Posterior cingulate gyrus (tissue), 11 donors: ENCODE measurements around the gene PNKP.
A peak's percentile ranks its signal among the peaks of the same experiment; 100 is the strongest.
"Not testable (repeated sequence)": the region's sequence is repeated elsewhere in the genome, so short reads cannot be mapped to it uniquely, and the experiment has no call there.

Source experiments
- DNase-seq, 10 donors: peaks; one replicate each; pipeline versions ENCODE4 v3.0.0 to v3.0.0-alpha.2; 2020 to 2021; ENCODE audit warnings: mixed read lengths in 3 of 10
- intact Hi-C: fragments of 100-400 bp; cut with DNase I; formaldehyde crosslinking; loops from one replicate; pipeline ENCODE4 v1.15.1; 2023

The PNKP gene

GRCh38 chr19:49832556-49832955 is 34.8 kb downstream of the PNKP start:
- DNase-seq, result no peak
- intact Hi-C loops, result no loop called here

DNA sequence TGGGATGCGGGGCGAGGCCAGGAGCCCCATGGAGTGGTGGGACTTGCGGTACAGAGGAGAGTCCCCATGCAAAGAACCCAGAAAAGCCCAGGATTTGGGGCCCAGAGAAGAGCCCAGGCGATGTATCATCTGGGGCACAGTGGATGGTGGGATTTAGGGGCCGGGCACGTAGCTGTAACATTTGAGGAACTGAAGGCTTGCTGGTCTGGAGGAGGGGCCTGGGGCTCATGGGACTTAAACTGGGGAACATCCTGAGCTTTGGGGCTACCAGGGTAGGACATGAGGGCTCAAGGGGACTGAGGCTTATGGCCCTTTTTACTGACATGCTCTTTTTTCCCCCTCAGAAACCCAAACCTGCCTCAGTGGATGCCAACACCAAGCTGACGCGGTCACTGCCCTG is 35.8 kb downstream of the PNKP start:
- no peak for DNase-seq
- intact Hi-C loops, result no loop called here

GRCh38 chr19:49830766-49831165 is 36.6 kb downstream of the PNKP start:
- DNase-seq, result no peak
- intact Hi-C loops, result no loop called here

DNA sequence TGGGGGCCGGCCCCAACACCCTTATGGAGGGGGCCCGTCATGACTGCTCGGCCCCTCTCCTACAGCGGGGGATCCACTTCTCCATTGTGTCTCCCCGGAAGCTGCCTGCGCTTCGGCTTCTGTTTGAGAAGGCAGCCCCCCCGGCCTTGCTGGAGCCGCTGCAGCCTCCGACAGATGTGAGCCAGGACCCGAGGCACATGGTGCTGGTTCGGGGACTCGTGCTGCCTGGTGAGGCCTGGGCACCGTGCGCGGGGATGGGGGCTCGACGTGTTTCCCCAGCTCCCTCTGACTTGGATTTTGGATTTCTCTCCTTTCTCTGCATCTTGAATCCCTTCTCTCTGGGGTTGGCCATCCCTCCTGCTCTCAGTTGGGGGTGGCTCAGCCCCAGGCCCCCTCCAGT is 37.7 kb downstream of the PNKP start:
- intact Hi-C loops, result no loop called here
- DNase-seq, result no peak

DNA sequence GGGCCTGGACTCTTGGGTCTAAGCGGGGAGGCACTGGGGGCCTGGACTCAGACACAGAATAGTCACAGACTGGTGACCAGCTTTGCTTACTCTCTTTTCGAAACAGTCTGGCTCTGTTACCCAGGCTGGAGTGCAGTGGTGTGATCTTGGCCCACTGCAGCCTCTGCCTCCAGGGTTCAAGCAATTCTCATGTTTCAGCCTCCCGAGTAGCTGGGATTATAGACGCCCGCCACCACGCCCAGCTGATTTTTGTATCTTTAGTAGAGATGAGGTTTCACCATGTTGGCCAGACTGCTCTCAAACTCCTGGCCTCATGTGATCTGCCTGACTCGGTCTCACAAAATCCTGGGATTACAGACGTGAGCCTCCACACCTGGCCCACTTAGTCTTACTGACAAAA is 38.2 kb downstream of the PNKP start:
- no peak for DNase-seq
- intact Hi-C loops, result no loop called here

- no peak for DNase-seq
- intact Hi-C loops, result no loop called here
Measured at GRCh38 chr19:49827034-49827433, 40.3 kb downstream of the PNKP start.

DNA sequence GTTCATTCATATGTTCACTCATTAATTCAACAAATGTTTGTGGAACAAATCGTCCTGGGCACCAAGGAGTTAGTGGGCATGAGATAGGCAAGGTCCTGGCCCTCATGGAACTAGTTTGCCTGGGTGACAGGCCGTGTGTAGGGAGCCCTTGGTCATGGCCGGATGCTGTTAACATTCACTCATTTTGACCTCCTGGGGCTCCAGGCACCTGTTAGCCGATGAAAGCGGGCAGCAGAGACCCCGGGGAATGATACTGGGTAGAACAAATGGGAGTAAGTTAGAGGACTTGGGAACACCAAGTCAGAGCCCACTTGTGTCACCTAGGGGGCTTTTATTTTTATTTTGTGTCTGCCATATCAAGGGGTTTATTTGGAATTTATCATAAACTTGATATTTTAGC is 42.7 kb downstream of the PNKP start:
- intact Hi-C loops, result no loop called here
- no peak for DNase-seq

- intact Hi-C loops, result no loop called here
- DNase-seq, result no peak
Measured at GRCh38 chr19:49823472-49823871, 43.9 kb downstream of the PNKP start.

DNA sequence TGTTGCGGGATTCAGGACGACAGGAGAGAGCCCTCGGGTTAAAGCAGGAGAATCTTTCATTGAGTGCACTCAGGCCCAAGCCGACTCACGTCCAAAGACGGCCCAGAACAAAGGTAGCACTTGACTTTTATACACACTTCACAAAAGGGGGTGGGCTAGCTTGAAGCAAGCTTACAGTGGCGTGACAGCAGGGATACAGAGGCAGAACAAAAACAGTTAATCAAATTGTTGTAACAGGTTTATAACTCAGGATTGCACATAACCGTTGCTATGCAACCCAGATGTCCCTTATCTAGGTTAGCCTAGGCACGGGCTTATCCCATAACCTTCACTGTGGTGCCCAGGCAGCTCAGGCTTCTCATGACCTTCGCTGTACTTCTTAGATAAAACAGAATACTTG is 47.3 kb downstream of the PNKP start:
- no peak for DNase-seq

GRCh38 chr19:49819452-49820115 is 47.8 kb downstream of the PNKP start:
- intact Hi-C loops, result loop anchor here (5.0 kb wide), 1 partner anchor 33 kb away; the partner anchor contains the start of gene PTOV1

More for the DNA sequence above, 47.3 kb downstream of the PNKP start:
- intact Hi-C loops, result no loop called here

DNA sequence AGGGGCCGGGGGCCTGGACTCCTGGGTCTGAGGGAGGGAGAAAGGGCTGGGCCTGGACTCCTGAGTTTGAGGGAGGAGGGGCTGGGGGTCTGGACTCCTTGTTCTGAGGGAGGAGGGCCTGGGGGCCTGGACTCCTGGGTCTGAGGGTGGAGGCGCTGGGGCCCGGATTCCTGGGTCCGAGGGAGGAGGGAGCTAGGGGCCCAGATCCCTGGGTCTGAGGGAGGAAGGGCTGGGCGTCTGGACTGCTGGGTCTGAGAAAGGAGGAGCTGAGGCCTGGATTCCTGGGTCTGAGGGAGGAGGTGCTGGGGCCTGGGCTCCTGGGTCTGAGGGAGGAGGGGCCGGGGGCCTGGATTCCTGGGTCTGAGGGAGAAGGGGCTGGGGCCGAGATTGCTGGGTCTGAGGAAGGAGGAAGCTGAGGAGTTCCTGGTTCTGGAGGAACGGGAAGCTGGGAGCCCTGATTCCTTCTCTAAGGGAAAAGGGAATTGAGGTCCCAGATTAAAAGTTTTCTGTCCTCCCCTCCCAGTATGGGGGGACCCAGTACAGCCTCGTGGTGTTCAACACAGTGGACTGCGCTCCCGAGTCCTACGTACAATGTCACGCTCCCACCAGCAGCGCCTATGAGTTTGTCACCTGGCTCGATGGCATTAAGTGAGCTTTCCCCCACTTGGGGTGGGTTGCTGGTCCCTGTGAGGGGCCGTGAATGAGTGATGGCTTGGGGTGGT is 48.6 kb downstream of the PNKP start:
- DNase-seq, result no peak
- intact Hi-C loops, result loop anchor here (5.0 kb wide), 1 partner anchor 33 kb away; the partner anchor contains the start of gene PTOV1

More at GRCh38 chr19:49819452-49820115, 47.8 kb downstream of the PNKP start:
- not testable (repeated sequence) for DNase-seq

- DNase-seq, result peak; percentile 73 to 97 (median 82)
- intact Hi-C loops, result loop anchor here (5.0 kb wide), 1 partner anchor 34 kb away; the partner anchor contains the start of gene PTOV1
Measured at GRCh38 chr19:49817964-49818648, 49.3 kb downstream of the PNKP start, which contains the start of gene MED25. TSS of gene MED25 (plus strand) at chr19:49818289. CDS start at chr19:49818342, 53 bp downstream.

DNA sequence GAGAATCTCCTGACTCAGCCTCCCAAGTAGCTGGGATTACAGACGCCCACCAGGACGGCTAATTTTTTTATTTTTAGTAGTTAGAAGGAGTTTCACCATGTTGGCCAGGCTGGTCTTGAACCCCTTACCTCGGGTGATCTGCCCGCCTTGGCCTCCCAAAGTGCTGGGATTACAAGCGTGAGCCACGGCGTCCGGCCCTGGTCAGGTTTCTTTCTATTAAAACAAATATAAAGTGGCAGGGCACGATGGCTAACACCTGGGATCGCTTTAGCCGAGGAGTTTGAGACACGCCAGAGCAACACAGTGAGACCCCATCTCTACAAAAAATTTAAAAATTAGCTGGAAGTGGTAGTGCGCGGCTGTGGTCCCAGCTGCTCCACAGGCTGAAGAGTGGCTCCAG is 50.8 kb downstream of the PNKP start:
- DNase-seq, result no peak
- intact Hi-C loops, result loop anchor here (5.0 kb wide), 1 partner anchor 36 kb away; the partner anchor contains the start of gene PTOV1

- DNase-seq, result no peak
- intact Hi-C loops, result no loop called here
Measured at GRCh38 chr19:49814010-49814409, 53.4 kb downstream of the PNKP start.

GRCh38 chr19:49812997-49813861 is 54.1 kb downstream of the PNKP start, which contains the start of gene FUZ:
TSS of gene FUZ (minus strand) at chr19:49813292. CDS start at chr19:49813106, 186 bp downstream.
- DNase-seq, result peak; percentile 95 to 100 (median 98)
- intact Hi-C loops, result loop anchor here (1.0 kb wide), 1 partner anchor 64 kb away; the partner anchor contains the start of genes AKT1S1 and TBC1D17

DNA sequence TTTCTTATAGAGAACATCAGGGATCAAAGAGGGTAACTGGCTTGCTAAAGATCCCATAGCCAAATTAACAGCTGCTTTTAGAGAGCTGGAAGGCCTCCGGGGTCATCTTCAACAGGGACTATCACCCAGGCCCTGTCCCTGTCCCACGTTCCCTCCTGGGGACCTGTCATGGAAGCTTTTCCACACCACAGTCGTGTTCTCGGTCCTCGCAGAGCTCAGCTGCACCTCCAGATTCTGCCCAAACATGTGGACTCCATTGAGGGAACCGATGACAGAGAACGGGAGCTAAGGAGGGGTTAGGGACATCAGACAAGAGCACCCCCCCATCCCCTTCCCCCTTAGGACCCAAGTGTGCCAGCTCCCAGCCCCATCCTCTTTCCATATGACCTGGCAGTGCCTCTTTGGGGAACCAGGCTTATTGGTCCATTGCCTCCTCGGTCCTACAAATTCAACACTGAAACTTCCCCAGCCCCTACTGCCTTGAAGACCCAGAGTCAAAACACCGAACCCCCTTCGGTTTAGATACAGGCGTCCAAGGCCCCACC is 54.9 kb downstream of the PNKP start:
- DNase-seq, result no peak
- intact Hi-C loops, result no loop called here

GRCh38 chr19:49811328-49811727 is 56.0 kb downstream of the PNKP start:
- no peak for DNase-seq
- intact Hi-C loops, result no loop called here
